Stimulated activated CD8-positive, alpha-beta memory T cell treated with anti-CD3 and anti-CD28 coated beads, Interleukin-12 subunit alpha, Interleukin-12 subunit beta, amount 100 ng/mL, for 4 hours (primary cell): Measurements from ENCODE around the gene NCAPD3.

Experiments
- DNase-seq: peaks from one replicate; pipeline ENCODE4 v3.0.0-alpha.2; 2020; ENCODE audit warnings: low read depth

NCAPD3 gene

GRCh38 chr11:134253188-134253993, 29.6 kb upstream of the NCAPD3 start, which contains the start of the genes ACAD8 and THYN1:
TSS of gene ACAD8 (plus strand) at chr11:134253568. CDS start at chr11:134253601, 33 bp downstream.
TSS of gene THYN1 (minus strand) at chr11:134253352. CDS start at chr11:134252882, 470 bp downstream.
- DNase-seq: peak; percentile 92

GRCh38 chr11:134252346-134253187, 28.8 kb upstream of the NCAPD3 start:
- DNase-seq: no peak

GRCh38 chr11:134250675-134251074, 26.9 kb upstream of the NCAPD3 start:
- no peak for DNase-seq

GRCh38 chr11:134250246-134250645, 26.5 kb upstream of the NCAPD3 start:
- DNase-seq: no peak

- DNase-seq: no peak
Observed at GRCh38 chr11:134248910-134249480, 25.2 kb upstream of the NCAPD3 start.

GRCh38 chr11:134246678-134247077, 22.9 kb upstream of the NCAPD3 start:
- DNase-seq: no peak

GRCh38 chr11:134246100-134246499, 22.3 kb upstream of the NCAPD3 start:
- DNase-seq: no peak

- no peak for DNase-seq
Observed at GRCh38 chr11:134245434-134245833, 21.7 kb upstream of the NCAPD3 start.

GRCh38 chr11:134244593-134244992, 20.8 kb upstream of the NCAPD3 start:
- no peak for DNase-seq

- DNase-seq: no peak
Observed at GRCh38 chr11:134243913-134244312, 20.1 kb upstream of the NCAPD3 start.

- DNase-seq: no peak
Observed at GRCh38 chr11:134242376-134242775, 18.6 kb upstream of the NCAPD3 start.

- no peak for DNase-seq
Observed at GRCh38 chr11:134240592-134240991, 16.8 kb upstream of the NCAPD3 start.

- DNase-seq: no peak
Observed at GRCh38 chr11:134238956-134239355, 15.2 kb upstream of the NCAPD3 start.

- no peak for DNase-seq
Observed at GRCh38 chr11:134237557-134237922, 13.8 kb upstream of the NCAPD3 start.

- DNase-seq: no peak
Observed at GRCh38 chr11:134236834-134237556, 13.2 kb upstream of the NCAPD3 start.

GRCh38 chr11:134235399-134235798, 11.6 kb upstream of the NCAPD3 start:
- no peak for DNase-seq

- DNase-seq: no peak
Observed at GRCh38 chr11:134233729-134234179, 10.0 kb upstream of the NCAPD3 start.

GRCh38 chr11:134231958-134232659, 8.3 kb upstream of the NCAPD3 start:
- no peak for DNase-seq

GRCh38 chr11:134230339-134230738, 6.6 kb upstream of the NCAPD3 start:
- no peak for DNase-seq

GRCh38 chr11:134229126-134229790, 5.5 kb upstream of the NCAPD3 start:
- no peak for DNase-seq

GRCh38 chr11:134228625-134229024, 4.9 kb upstream of the NCAPD3 start:
- DNase-seq: peak; percentile 24
